Ascending aorta (tissue), 2 donors: Measurements from ENCODE around the gene COA8. TPM values are rescaled to one million over a fixed set of nuclear protein-coding genes. Genes with fewer than 3 reads are reported as not detected.

Experiments
- DNase-seq, 2 donors: peaks; one replicate each; pipeline ENCODE4 v3.0.0-alpha.2; 2019; ENCODE audit warnings: low spot score in 2 of 2
- H3K27ac ChIP-seq, 2 donors: fragments of 200-600 bp; sonication (generic); one replicate each; pipeline ENCODE4 v1.5.1; 2016 to 2017; ENCODE audit warnings: mild to moderate bottlenecking in 1 of 2
- H3K27me3 ChIP-seq: fragments of 200-600 bp; sonication (generic); one replicate; pipeline ENCODE4 v1.5.1; 2017
- H3K36me3 ChIP-seq, 2 donors: fragments of 200-600 bp; sonication (generic); one replicate each; pipeline ENCODE4 v1.5.1; 2016
- H3K4me1 ChIP-seq, 2 donors: fragments of 200-600 bp; sonication (generic); one replicate each; pipeline ENCODE4 v1.5.1; 2016 to 2017; ENCODE audit warnings: mild to moderate bottlenecking in 1 of 2
- H3K4me3 ChIP-seq, 2 donors: fragments of 200-600 bp; sonication (generic); one replicate each; pipeline ENCODE4 v1.5.1; 2016 to 2017; ENCODE audit warnings: mild to moderate bottlenecking in 1 of 2
- H3K9me3 ChIP-seq, 2 donors: fragments of 200-600 bp; sonication (generic); one replicate each; pipeline ENCODE4 v1.5.1; 2016
- CTCF ChIP-seq, 3 experiments: fragments of 200-600 bp in 2 of 3; fragments of 450-650 bp in 1 of 3; sonication (generic) in 2 of 3; IDR thresholded peaks; one replicate each; pipeline ENCODE4 v1.5.1; 2016 to 2019; ENCODE audit warnings: antibody characterized with exemption in 3 of 3, mild to moderate bottlenecking in 1 of 3, moderate library complexity in 1 of 3
- intact Hi-C: fragments of 100-400 bp; cut with DNase I; formaldehyde crosslinking; loops from one replicate; pipeline ENCODE4 v1.15.1; 2023
- total RNA-seq: library from RNA; depleted of rRNA; stranded (reverse); fragments of >200 nt; gene quantifications from one replicate; pipeline ENCODE4 v1.1.0, GENCODE V29; 2016

COA8 gene
- total RNA-seq, 1 donor from 2014 or later: 37.7 TPM

GRCh38 chr14:103628684-103629502 is 66.1 kb downstream of the COA8 start, which contains the start of gene KLC1:
Gene KLC1, plus strand, starts transcription at chr14:103629211. Its CDS starts 25,354 bp downstream, at chr14:103654565.
- Histone ChIP-seq H3K4me3 (peak within 1 kb of the TSS; percentile 78 to 80), H3K4me1 (peaks cover 20 to 33% of the 10 kb centered on the region in 2 donors), H3K36me3 (peaks cover 0 to 8% of the 10 kb centered on the region in 2 donors), H3K9me3 (no peaks in the 10 kb centered on the region), H3K27me3 (no peaks in the 10 kb centered on the region), H3K27ac (peak within 1 kb of the TSS; percentile 96 to 99)
- intact Hi-C loops: loop anchor here (2.0 to 5.0 kb wide), 3 partner anchors 66 to 112 kb away; partner anchors contain the start of genes BAG5, COA8, XRCC3 and ZFYVE21
- peak in 1 of 2 donors; percentile 88 for DNase-seq
- no peak for TF ChIP-seq CTCF (IDR thresholded peaks at IDR 0.05)

- intact Hi-C loops: loop anchor here (2.0 to 5.0 kb wide), 3 partner anchors 67 to 112 kb away; partner anchors contain the start of genes BAG5, COA8, XRCC3 and ZFYVE21
- peak in 1 of 2 donors; percentile 74 for DNase-seq
- TF ChIP-seq CTCF (IDR thresholded peaks at IDR 0.05): no peak
- peaks cover 0 to 8% of the 10 kb centered on the region in 2 donors for H3K36me3 ChIP-seq
- no peaks in the 10 kb centered on the region for H3K9me3 ChIP-seq
- H3K4me3 ChIP-seq: peak overlapping the region; percentile 78 to 80
- peak overlapping the region; percentile 96 to 99 for H3K27ac ChIP-seq
- peaks cover 12 to 32% of the 10 kb centered on the region in 2 donors for H3K4me1 ChIP-seq
- H3K27me3 ChIP-seq: no peaks in the 10 kb centered on the region
Measured at GRCh38 chr14:103629503-103630121, 66.9 kb downstream of the COA8 start.

- Histone ChIP-seq H3K27ac (peak overlapping the region; percentile 96 to 99), H3K36me3 (peaks cover 0 to 8% of the 10 kb centered on the region in 2 donors), H3K9me3 (no peaks in the 10 kb centered on the region), H3K27me3 (no peaks in the 10 kb centered on the region), H3K4me3 (peak overlapping the region; percentile 78 to 80), H3K4me1 (peaks cover 4 to 33% of the 10 kb centered on the region in 2 donors)
- intact Hi-C loops: no loop called here
- TF ChIP-seq CTCF (IDR thresholded peaks at IDR 0.05): no peak
- DNase-seq: no peak
Measured at GRCh38 chr14:103630364-103631108, 67.8 kb downstream of the COA8 start.

- Histone ChIP-seq H3K4me3 (no peak overlapping the region), H3K9me3 (peaks cover 0 to 8% of the 10 kb centered on the region in 2 donors), H3K4me1 (peaks cover 8 to 35% of the 10 kb centered on the region in 2 donors), H3K36me3 (peaks cover 0 to 8% of the 10 kb centered on the region in 2 donors), H3K27ac (peak overlapping the region; percentile 8 to 44), H3K27me3 (no peaks in the 10 kb centered on the region)
- DNase-seq: no peak
- intact Hi-C loops: no loop called here
- TF ChIP-seq CTCF (IDR thresholded peaks at IDR 0.05): no peak
Measured at GRCh38 chr14:103633391-103633790, 70.6 kb downstream of the COA8 start.

GRCh38 chr14:103634156-103634555 is 71.4 kb downstream of the COA8 start:
- Histone ChIP-seq H3K9me3 (peaks cover 0 to 8% of the 10 kb centered on the region in 2 donors), H3K36me3 (peaks cover 0 to 8% of the 10 kb centered on the region in 2 donors), H3K27ac (peak overlapping the region; percentile 8 to 44), H3K27me3 (no peaks in the 10 kb centered on the region), H3K4me1 (peaks cover 12 to 41% of the 10 kb centered on the region in 2 donors), H3K4me3 (no peak overlapping the region)
- TF ChIP-seq CTCF (IDR thresholded peaks at IDR 0.05): no peak
- DNase-seq: no peak
- intact Hi-C loops: no loop called here
